DND-41 (cell line): ENCODE measurements around the gene STK32B.

Experiments
- EZH2 ChIP-seq: IDR thresholded peaks from 3 replicates; pipeline ENCODE4 v1.6.1; 2012; ENCODE audit warnings: borderline replicate concordance, low read depth, mild to moderate bottlenecking, moderate library complexity, low read length, inconsistent platforms; ENCODE audit not compliant: severe bottlenecking
- TF ChIP-seq, protein P1 (sequence below): IDR thresholded peaks from 2 replicates; pipeline ENCODE4 v1.5.1; 2012; ENCODE audit warnings: borderline replicate concordance, low read length, moderate library complexity, mild to moderate bottlenecking; ENCODE audit not compliant: poor library complexity, severe bottlenecking; ENCODE audit errors: extremely low read depth

DNA sequence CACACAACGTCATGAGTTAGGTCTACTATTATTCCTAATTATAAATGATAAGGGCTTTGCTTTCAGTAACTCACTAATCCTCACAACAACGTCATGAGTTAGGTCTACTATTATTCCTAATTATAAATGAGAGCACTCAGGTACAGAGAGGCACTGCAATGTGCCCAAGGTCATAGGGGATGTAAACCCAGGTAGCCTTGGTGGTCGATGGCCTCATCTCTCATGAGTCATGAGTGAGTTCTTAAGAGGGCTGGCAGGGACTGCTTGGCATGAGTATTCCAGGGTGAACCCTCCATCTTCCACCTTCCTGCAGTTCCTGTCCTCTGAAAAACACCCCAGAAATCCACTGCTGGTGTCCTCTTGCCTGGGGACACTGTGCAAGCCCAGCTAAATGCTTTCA is 317.1 kb downstream of the STK32B start:
- TF ChIP-seq, protein P1, sequence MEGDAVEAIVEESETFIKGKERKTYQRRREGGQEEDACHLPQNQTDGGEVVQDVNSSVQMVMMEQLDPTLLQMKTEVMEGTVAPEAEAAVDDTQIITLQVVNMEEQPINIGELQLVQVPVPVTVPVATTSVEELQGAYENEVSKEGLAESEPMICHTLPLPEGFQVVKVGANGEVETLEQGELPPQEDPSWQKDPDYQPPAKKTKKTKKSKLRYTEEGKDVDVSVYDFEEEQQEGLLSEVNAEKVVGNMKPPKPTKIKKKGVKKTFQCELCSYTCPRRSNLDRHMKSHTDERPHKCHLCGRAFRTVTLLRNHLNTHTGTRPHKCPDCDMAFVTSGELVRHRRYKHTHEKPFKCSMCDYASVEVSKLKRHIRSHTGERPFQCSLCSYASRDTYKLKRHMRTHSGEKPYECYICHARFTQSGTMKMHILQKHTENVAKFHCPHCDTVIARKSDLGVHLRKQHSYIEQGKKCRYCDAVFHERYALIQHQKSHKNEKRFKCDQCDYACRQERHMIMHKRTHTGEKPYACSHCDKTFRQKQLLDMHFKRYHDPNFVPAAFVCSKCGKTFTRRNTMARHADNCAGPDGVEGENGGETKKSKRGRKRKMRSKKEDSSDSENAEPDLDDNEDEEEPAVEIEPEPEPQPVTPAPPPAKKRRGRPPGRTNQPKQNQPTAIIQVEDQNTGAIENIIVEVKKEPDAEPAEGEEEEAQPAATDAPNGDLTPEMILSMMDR = no peak
- no peak for TF ChIP-seq EZH2
